22Rv1 (cell line): ENCODE results near the gene RIBC2.

Experiments
- H3K27ac ChIP-seq: fragments of 450-650 bp; 2 replicates; pipeline ENCODE4 v1.5.1; 2017
- ZFX ChIP-seq: fragments of 450-650 bp; IDR thresholded peaks from 2 replicates; pipeline ENCODE4 v1.6.1; 2017; ENCODE audit warnings: antibody characterized with exemption, borderline replicate concordance
- TF ChIP-seq, protein P1 (sequence below): fragments of 450-650 bp; IDR thresholded peaks from 2 replicates; pipeline ENCODE4 v1.5.1; 2017; ENCODE audit warnings: mild to moderate bottlenecking

Gene RIBC2

DNA sequence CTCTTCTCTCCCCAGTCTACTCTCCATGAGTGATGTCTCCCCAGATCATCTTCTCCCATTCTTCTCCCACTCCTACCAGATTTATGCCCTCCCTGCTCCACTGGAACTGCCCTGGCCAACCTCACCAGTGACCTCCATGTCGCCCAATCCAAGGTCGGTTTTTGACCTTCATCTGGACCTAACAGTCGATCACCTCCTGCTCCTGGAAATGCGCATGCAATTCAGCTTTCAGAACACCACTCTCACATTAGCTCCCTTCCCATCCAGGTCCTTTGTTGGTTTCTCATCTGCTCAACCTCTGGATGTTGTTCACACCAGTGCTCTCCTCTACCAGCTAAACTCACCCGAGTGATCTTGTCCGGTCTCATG is 5.3 kb downstream of the RIBC2 start:
- no peak overlapping the region for H3K27ac ChIP-seq
- TF ChIP-seq, protein P1, sequence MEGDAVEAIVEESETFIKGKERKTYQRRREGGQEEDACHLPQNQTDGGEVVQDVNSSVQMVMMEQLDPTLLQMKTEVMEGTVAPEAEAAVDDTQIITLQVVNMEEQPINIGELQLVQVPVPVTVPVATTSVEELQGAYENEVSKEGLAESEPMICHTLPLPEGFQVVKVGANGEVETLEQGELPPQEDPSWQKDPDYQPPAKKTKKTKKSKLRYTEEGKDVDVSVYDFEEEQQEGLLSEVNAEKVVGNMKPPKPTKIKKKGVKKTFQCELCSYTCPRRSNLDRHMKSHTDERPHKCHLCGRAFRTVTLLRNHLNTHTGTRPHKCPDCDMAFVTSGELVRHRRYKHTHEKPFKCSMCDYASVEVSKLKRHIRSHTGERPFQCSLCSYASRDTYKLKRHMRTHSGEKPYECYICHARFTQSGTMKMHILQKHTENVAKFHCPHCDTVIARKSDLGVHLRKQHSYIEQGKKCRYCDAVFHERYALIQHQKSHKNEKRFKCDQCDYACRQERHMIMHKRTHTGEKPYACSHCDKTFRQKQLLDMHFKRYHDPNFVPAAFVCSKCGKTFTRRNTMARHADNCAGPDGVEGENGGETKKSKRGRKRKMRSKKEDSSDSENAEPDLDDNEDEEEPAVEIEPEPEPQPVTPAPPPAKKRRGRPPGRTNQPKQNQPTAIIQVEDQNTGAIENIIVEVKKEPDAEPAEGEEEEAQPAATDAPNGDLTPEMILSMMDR: no peak
- no peak for TF ChIP-seq ZFX

DNA sequence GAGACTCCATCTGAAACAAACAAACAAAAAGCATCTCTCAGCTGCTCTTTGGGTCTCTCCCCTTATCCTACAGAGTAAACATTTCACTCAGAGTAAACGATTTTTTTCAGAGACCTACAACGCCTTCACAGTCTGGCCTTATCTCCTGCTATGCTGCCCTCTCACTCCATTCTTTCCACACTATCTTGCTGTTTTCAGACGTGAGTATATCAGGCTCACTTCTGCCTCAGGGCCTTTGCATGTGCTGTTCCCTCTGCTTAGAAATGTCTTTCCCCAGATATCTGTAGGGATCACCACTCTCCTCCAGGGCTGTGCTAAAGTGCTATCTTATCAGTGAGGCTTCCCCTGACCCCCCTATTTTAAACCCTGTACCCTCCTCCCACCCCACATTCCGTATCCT is 6.5 kb downstream of the RIBC2 start:
- no peak overlapping the region for H3K27ac ChIP-seq
- TF ChIP-seq, protein P1: no peak
- TF ChIP-seq ZFX: no peak

DNA sequence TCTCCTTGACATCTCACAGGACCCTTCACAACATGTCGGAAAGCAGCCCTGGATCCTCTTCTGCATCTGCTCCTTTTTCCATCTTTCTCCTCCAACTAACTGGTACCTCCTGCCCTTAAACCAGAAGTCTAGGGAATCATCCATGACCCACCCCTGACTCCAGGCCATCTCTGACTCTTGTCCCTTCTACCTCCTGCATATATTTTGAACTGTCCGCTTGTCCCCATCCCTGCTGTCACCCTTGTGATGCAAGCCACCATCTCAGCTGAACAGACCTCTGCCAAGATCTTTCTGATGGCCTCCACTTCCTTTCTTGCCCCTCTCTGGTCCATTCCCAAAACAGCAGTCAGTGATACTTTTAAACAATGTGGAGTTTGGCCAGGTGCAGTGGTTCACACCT is 7.0 kb downstream of the RIBC2 start:
- TF ChIP-seq, protein P1: no peak
- TF ChIP-seq ZFX: no peak

DNA sequence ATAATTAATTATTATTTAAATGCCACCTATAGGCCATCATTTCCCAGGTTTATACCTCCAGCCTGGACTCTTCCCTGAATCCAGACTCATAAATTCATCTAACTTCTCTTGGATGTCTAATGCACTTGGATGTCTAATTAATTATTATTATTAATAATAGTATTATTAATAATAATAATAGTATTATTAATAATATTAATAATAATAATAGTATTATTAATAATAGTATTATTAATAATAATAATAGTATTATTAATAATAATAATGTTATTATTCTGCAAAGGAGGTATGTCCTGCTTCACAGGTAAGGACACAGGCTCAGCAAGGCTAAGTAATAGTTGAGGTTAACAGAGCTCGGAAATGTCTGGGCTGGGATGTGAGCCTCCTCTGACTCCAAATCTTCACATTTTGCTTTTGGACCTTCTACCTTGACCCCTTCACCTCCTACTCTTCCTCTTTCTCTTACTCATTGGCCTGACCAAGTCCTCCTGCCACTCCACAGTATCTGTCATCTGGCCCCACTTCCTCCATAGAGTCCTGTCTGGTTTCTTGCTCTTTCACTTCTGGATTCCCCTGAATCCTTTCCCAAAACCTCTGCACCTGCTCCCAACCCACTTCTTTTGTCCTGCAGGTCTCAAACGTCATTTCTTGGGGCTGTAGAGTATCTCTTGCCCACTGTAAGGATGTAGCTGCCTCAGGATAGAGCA is 8.0 kb downstream of the RIBC2 start:
- H3K27ac ChIP-seq: no peak overlapping the region
- TF ChIP-seq, protein P1: no peak
- TF ChIP-seq ZFX: no peak

More for the DNA sequence above, 7.0 kb downstream of the RIBC2 start:
- H3K27ac ChIP-seq: no peak overlapping the region

DNA sequence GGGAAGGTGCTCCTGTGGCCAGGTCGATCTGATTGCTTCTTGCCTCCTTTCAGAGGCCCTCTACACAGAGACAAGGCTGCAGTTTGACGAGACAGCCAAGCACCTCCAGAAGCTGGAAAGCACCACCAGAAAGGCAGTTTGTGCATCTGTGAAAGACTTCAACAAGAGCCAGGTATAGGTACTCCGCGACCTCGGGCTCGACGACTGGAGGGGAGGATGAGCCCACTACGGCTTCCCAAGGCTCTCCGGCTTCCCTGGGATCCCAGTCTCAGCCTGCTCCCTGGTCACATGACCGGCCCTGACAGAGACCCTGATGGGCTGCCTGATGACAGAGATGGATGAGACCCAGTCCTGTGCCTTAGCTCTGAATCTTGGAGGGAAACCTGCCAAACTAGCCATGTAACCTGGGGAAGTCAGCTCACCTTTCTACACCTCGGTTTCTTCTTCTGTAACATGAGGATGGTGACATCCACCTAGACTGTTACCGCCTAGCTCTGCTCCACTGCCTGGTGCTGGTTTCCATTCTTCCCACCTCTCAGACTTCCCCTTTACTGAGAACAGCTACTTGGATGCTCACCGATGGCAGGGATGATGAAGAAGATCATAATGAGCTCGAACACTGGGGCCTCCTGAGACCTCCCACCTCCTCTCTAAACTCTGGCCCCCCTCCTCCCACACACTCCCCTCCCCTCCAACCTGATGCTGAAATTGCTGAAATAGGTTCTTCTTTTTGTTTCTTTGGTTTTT is 8.9 kb downstream of the RIBC2 start:
- TF ChIP-seq, protein P1: no peak
- no peak for TF ChIP-seq ZFX
- H3K27ac ChIP-seq: no peak overlapping the region

DNA sequence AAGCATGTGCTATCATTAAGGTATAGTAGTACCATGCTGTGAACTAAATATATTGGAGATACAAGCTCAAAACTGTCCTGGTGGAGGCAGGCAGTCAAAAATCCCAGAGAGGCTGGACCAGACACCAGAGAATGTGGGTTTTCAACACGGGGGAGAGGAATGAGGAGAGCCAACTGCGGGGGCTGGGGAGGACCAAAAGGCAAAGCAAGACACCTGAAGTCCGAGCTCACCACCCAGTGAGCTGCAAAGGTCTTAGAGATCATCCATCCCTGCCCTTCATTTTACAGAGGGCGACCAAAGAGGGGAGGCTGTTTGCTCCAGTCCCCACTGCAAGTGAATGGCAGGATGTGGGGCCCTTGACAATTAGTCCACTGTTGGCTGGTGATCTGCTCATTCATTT is 10.0 kb downstream of the RIBC2 start:
- no peak for TF ChIP-seq ZFX
- TF ChIP-seq, protein P1: no peak
- no peak overlapping the region for H3K27ac ChIP-seq

DNA sequence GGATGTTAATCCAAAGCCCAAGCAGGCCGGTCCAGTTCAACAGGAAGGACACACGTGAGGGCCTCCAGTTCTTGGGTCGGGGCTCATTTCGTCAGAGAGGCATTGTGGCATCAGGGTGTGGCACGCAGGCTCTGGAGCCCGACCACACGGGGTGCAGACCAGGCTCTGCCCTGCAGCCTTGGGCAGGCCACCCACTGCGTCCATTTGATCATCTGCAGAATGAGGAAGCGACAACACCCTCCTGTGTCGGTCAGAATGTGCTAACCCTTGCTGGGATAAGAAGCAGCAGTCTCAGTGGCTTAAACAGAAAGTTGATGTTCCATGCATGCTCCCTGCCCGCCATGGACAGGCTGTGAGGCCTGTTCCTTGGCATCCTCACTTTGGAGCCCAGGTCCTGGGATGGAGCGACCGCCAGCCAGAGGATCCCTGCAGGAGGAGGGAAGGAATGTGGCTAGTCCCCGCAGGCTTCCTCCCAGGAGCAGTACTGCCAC is 10.8 kb downstream of the RIBC2 start:
- no peak for TF ChIP-seq ZFX
- TF ChIP-seq, protein P1: no peak
- H3K27ac ChIP-seq: no peak overlapping the region
